ENCODE results near the gene PRR29.

- TF ChIP-seq, protein P1, sequence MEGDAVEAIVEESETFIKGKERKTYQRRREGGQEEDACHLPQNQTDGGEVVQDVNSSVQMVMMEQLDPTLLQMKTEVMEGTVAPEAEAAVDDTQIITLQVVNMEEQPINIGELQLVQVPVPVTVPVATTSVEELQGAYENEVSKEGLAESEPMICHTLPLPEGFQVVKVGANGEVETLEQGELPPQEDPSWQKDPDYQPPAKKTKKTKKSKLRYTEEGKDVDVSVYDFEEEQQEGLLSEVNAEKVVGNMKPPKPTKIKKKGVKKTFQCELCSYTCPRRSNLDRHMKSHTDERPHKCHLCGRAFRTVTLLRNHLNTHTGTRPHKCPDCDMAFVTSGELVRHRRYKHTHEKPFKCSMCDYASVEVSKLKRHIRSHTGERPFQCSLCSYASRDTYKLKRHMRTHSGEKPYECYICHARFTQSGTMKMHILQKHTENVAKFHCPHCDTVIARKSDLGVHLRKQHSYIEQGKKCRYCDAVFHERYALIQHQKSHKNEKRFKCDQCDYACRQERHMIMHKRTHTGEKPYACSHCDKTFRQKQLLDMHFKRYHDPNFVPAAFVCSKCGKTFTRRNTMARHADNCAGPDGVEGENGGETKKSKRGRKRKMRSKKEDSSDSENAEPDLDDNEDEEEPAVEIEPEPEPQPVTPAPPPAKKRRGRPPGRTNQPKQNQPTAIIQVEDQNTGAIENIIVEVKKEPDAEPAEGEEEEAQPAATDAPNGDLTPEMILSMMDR (IDR thresholded peaks at IDR 0.05): no peak
- TF ChIP-seq EZH2 (IDR thresholded peaks at IDR 0.05; ENCODE audit: borderline replicate concordance, insufficient read depth, low read depth, low read length, poor library complexity, severe bottlenecking): no peak
Measured at GRCh38 chr17:63975541-63976092, 22.5 kb upstream of the PRR29 start.
